ENCODE results near the gene UBB.

DNA sequence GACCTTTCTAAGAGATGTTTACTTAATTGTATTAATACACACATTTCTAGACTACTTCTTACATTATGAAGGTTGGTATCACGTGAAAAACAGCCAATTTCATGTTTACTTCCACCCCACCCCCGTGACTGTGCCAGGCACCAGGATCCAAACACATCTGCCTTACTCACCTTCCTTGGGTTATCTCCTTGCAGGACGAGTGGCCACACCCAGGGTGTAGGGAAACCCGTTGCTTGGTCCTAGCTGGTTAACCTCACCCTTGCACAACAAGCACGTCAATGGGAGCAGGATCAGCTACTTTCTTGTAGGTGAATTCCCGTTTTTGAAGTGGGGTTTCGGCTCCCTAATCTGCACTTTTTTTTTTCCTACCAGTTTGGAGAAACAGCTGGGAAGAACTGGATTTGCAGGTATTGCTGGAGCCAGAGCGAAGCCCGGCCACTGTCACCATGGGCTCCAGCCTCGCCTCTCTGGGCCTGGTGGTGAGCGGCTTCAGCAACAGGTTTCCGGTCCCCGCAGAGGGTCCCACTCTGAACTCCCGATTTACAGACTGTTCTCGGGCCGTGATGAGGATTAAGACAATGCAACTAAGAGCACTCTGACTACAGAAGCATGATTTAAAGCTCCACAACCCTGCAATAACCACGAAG lies 2.1 kb upstream of the UBB start:
- TF ChIP-seq, protein P1, sequence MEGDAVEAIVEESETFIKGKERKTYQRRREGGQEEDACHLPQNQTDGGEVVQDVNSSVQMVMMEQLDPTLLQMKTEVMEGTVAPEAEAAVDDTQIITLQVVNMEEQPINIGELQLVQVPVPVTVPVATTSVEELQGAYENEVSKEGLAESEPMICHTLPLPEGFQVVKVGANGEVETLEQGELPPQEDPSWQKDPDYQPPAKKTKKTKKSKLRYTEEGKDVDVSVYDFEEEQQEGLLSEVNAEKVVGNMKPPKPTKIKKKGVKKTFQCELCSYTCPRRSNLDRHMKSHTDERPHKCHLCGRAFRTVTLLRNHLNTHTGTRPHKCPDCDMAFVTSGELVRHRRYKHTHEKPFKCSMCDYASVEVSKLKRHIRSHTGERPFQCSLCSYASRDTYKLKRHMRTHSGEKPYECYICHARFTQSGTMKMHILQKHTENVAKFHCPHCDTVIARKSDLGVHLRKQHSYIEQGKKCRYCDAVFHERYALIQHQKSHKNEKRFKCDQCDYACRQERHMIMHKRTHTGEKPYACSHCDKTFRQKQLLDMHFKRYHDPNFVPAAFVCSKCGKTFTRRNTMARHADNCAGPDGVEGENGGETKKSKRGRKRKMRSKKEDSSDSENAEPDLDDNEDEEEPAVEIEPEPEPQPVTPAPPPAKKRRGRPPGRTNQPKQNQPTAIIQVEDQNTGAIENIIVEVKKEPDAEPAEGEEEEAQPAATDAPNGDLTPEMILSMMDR (IDR thresholded peaks at IDR 0.05; ENCODE audit: low read depth, low read length) = no peak
- no peak for TF ChIP-seq POLR2A (IDR thresholded peaks at IDR 0.05; ENCODE audit: extremely low read depth, insufficient read length)
- TF ChIP-seq, protein P2, sequence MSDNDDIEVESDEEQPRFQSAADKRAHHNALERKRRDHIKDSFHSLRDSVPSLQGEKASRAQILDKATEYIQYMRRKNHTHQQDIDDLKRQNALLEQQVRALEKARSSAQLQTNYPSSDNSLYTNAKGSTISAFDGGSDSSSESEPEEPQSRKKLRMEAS (IDR thresholded peaks at IDR 0.05; ENCODE audit: low read depth, low read length) = no peak
